GM21529 (cell line): Measurements from ENCODE around the gene NSMCE4A.
"Not testable (repeated sequence)": the region's sequence is repeated elsewhere in the genome, so short reads cannot be mapped to it uniquely, and the experiment has no call there.

ENCODE experiments used
- ATAC-seq: cut with Tn5 transposase; IDR thresholded peaks from one replicate; pipeline ENCODE4 v1.9.1; 2021; ENCODE audit not compliant: unreplicated experiment

NSMCE4A gene

GRCh38 chr10:121936295-121936694, 38.7 kb downstream of the NSMCE4A start:
- ATAC-seq: no peak

GRCh38 chr10:121935702-121936101, 39.3 kb downstream of the NSMCE4A start:
- ATAC-seq: no peak

- not testable (repeated sequence) for ATAC-seq
Observed at GRCh38 chr10:121930268-121931085, 44.5 kb downstream of the NSMCE4A start.

GRCh38 chr10:121929585-121930267, 45.3 kb downstream of the NSMCE4A start:
- not testable (repeated sequence) for ATAC-seq

- peak; percentile 11 for ATAC-seq
Observed at GRCh38 chr10:121928528-121928884, 46.5 kb downstream of the NSMCE4A start.

GRCh38 chr10:121927841-121928527, 47.0 kb downstream of the NSMCE4A start, which contains the start of gene ATE1:
Gene ATE1, minus strand, starts transcription at chr10:121928031. Its CDS starts 82 bp downstream, at chr10:121927949.
- ATAC-seq: peak; percentile 83

GRCh38 chr10:121927318-121927840, 47.6 kb downstream of the NSMCE4A start:
- ATAC-seq: peak; percentile 39

- peak; percentile 11 for ATAC-seq
Observed at GRCh38 chr10:121926671-121927317, 48.2 kb downstream of the NSMCE4A start.

GRCh38 chr10:121926157-121926556, 48.9 kb downstream of the NSMCE4A start:
- ATAC-seq: no peak

GRCh38 chr10:121921238-121921931, 53.6 kb downstream of the NSMCE4A start:
- no peak for ATAC-seq

GRCh38 chr10:121919666-121920065, 55.4 kb downstream of the NSMCE4A start:
- peak; percentile 86 for ATAC-seq

- ATAC-seq: not testable (repeated sequence)
Observed at GRCh38 chr10:121918800-121919199, 56.2 kb downstream of the NSMCE4A start.

- no peak for ATAC-seq
Observed at GRCh38 chr10:121914661-121915060, 60.4 kb downstream of the NSMCE4A start.

GRCh38 chr10:121911421-121911697, 63.7 kb downstream of the NSMCE4A start:
- ATAC-seq: no peak

- peak; percentile 81 for ATAC-seq
Observed at GRCh38 chr10:121910673-121911420, 64.2 kb downstream of the NSMCE4A start.
